GM18951 (cell line): ENCODE measurements around the gene EMC6.

ENCODE experiments used
- POLR2A ChIP-seq: IDR thresholded peaks from 4 replicates; pipeline ENCODE4 v1.6.1; 2011; ENCODE audit warnings: mild to moderate bottlenecking; ENCODE audit not compliant: insufficient read length, insufficient read depth; ENCODE audit errors: extremely low read depth
- in situ Hi-C: fragments of 300-500 bp; cut with MboI; formaldehyde crosslinking; loops from one replicate; pipeline ENCODE4 v1.12.0; 2022; ENCODE audit warnings: low sequenced_read_pairs, mixed read lengths, inconsistent platforms; ENCODE audit not compliant: unreplicated experiment

Gene EMC6

GRCh38 chr17:3719265-3719664 lies 50.7 kb downstream of the EMC6 start:
- TF ChIP-seq POLR2A, result no peak
- in situ Hi-C loops, result no loop called here
